Loucy (cell line): ENCODE results near the gene RNF19B.

ENCODE experiments used
- CTCF ChIP-seq: fragments of 200-600 bp; sonication (generic); conservative IDR thresholded peaks from 2 replicates; pipeline ENCODE4 v1.5.1; 2014; ENCODE audit warnings: mild to moderate bottlenecking, antibody characterized with exemption, low read length
- EZH2phosphoT487 ChIP-seq: fragments of 200-600 bp; IDR thresholded peaks from 2 replicates; pipeline ENCODE4 v1.6.1; 2018; ENCODE audit warnings: antibody characterized with exemption, mild to moderate bottlenecking, moderate library complexity, borderline replicate concordance

DNA sequence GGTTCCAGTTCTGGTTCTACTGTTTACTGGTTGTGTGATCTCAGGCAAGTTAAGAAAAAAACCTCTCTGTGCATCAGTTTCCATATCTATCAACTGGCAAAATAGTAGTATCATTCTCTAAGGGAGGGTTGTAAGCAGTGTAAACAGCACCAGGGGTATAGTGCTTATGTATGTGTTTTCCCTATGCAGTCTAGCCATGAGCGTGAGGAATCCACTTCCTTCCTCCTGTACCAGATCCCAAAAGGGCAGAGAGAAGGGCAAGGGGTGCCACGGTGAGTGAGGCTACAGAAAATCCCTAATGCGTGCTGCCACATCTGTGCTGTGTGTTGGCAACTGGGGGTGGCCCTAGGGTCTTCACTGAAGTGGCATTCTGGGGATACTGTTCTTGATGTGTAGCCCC, 18.4 kb upstream of the RNF19B start:
- TF ChIP-seq CTCF (no peak), EZH2phosphoT487 (no peak)
